ENCODE data around the gene TP53AIP1. TPM values are rescaled to one million over a fixed set of nuclear protein-coding genes. Genes with fewer than 3 reads are reported as not detected.

The TP53AIP1 gene
- total RNA-seq, 3 donors from 2014 or later (not counting 1 experiment from before 2014, with no cell fraction given), result not detected

DNA sequence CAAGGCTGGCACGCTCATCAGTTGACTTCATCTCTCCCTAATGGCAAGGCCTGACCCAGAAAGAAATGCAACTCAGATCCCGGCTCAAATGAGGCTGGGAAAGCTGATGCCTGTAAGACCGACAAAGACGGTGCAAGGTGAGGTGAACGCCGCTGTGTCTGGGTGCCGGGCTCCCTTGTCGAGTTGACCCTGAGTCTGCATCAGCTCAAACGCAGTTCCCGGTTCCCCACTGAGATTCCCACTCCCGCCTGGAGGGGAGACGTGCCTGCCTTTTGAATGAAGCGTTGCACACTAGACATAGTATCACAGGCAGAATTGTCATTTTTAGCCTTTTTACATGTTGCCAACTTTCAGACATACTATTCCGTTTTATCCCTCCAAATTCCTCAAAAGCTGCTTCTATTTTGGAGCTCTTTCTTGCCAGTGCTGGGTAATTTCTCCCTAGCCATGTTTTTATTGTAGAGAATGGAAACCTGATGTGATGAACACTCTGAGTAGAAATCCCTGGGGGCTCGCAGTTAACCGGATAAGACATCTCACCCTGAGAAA, 831 bp upstream of the TP53AIP1 start:
- 92% methylated on average over 16 of the region's 16 CpGs for WGBS (ENCODE audit: insufficient coverage)
- Mint-ChIP-seq H3K4me1 (no peaks in the 10 kb centered on the region), H3K9me3 (no peaks in the 10 kb centered on the region), H3K36me3 (no peaks in the 10 kb centered on the region), H3K27ac (no peak overlapping the region), H3K27me3 (ENCODE audit: low read depth in 2 of 2) (peaks cover 15 to 36% of the 10 kb centered on the region in 2 donors), H3K4me3 (no peak overlapping the region)
- no peak for ATAC-seq
- H3K27ac ChIP-seq (ENCODE audit: low read length), result no peak overlapping the region
- H3K27me3 ChIP-seq (ENCODE audit: control insufficient read depth, insufficient read depth, low read length), result no peaks in the 10 kb centered on the region
- no peaks in the 10 kb centered on the region for H3K36me3 ChIP-seq (ENCODE audit: control insufficient read depth, insufficient read depth, low read length)
- TF ChIP-seq, protein P1, sequence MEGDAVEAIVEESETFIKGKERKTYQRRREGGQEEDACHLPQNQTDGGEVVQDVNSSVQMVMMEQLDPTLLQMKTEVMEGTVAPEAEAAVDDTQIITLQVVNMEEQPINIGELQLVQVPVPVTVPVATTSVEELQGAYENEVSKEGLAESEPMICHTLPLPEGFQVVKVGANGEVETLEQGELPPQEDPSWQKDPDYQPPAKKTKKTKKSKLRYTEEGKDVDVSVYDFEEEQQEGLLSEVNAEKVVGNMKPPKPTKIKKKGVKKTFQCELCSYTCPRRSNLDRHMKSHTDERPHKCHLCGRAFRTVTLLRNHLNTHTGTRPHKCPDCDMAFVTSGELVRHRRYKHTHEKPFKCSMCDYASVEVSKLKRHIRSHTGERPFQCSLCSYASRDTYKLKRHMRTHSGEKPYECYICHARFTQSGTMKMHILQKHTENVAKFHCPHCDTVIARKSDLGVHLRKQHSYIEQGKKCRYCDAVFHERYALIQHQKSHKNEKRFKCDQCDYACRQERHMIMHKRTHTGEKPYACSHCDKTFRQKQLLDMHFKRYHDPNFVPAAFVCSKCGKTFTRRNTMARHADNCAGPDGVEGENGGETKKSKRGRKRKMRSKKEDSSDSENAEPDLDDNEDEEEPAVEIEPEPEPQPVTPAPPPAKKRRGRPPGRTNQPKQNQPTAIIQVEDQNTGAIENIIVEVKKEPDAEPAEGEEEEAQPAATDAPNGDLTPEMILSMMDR (IDR thresholded peaks at IDR 0.05), result no peak
- H3K4me3 ChIP-seq (ENCODE audit: low read length), result no peak overlapping the region
- intact Hi-C loops (cut with micrococcal nuclease), result no loop called here
- no peaks in the 10 kb centered on the region for H3K4me1 ChIP-seq (ENCODE audit: control insufficient read depth, insufficient read depth, low read length)
- DNase-seq, result no peak
- H3K9me3 ChIP-seq (ENCODE audit: control insufficient read depth, insufficient read depth, low read length), result no peaks in the 10 kb centered on the region

DNA sequence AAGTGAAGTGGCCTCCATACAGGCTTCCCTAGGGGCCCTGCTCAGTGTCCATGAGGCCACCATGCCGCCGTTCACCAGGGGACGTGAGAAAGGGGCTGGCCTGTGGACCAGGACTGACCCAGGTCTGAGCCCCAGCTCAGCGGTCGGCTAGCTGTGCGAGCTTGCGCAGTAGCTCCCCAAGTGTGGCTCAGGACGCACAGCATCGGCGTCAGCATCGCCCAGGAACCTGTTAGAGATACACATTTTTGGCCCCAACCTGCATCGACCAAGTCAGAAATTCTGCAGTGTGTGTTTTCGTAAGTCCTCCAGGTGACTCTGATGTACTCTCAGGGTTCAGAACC, 429 bp downstream of the TP53AIP1 start:
- no peaks in the 10 kb centered on the region for H3K4me1 ChIP-seq (ENCODE audit: control insufficient read depth, insufficient read depth, low read length)
- H3K27ac ChIP-seq (ENCODE audit: low read length), result no peak overlapping the region
- no peak overlapping the region for H3K4me3 ChIP-seq (ENCODE audit: low read length)
- Mint-ChIP-seq H3K27me3 (ENCODE audit: low read depth in 2 of 2) (peaks cover 8 to 23% of the 10 kb centered on the region in 2 donors), H3K4me1 (no peaks in the 10 kb centered on the region), H3K9me3 (no peaks in the 10 kb centered on the region), H3K27ac (no peak overlapping the region), H3K36me3 (no peaks in the 10 kb centered on the region), H3K4me3 (no peak overlapping the region)
- WGBS (ENCODE audit: insufficient coverage), result 95% methylated on average over 13 of the region's 13 CpGs
- TF ChIP-seq, protein P1 (IDR thresholded peaks at IDR 0.05), result no peak
- intact Hi-C loops (cut with micrococcal nuclease), result no loop called here
- H3K27me3 ChIP-seq (ENCODE audit: control insufficient read depth, insufficient read depth, low read length), result no peaks in the 10 kb centered on the region
- ATAC-seq (no peak), DNase-seq (no peak)
- H3K9me3 ChIP-seq (ENCODE audit: control insufficient read depth, insufficient read depth, low read length), result no peaks in the 10 kb centered on the region
- H3K36me3 ChIP-seq (ENCODE audit: control insufficient read depth, insufficient read depth, low read length), result no peaks in the 10 kb centered on the region

DNA sequence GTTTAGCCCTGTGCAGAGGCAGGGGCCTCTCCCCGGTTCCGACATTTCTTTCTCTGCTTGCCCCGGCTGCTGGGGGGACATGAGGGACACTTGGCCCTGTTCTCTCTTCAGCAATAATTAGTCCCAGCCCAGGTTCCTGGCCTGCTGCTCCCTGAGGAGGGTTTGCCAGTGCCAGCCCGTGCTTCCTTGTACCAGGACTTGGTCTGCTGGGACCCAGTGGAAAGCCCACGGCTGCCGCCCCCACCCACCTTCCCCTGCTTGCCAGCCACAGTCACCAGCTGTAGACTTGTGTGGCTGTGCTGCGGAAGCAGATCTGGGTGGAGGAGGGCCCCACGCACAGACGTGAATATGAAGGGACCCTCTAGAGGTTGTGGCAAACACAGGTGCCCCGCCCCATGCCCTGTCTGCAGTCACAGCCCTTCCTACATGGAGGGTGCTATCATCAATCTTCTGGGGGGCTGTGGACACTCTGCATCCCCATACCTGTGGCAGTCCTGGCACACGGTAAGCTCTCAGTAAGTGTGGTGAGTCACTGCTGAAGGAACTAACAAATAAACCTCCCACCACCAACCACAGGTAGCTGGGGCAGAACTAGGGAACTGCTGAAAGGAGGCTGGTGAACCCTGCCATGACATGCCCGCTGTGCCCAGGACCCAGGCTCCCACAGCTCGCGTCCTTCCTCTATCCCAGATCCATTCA, 949 bp downstream of the TP53AIP1 start:
- intact Hi-C loops (cut with micrococcal nuclease), result no loop called here
- Mint-ChIP-seq H3K4me3 (no peak overlapping the region), H3K9me3 (no peaks in the 10 kb centered on the region), H3K4me1 (no peaks in the 10 kb centered on the region), H3K27me3 (ENCODE audit: low read depth in 2 of 2) (peaks cover 8 to 22% of the 10 kb centered on the region in 2 donors), H3K36me3 (no peaks in the 10 kb centered on the region), H3K27ac (no peak overlapping the region)
- Histone ChIP-seq H3K27ac (ENCODE audit: low read length) (no peak overlapping the region), H3K4me1 (ENCODE audit: control insufficient read depth, insufficient read depth, low read length) (no peaks in the 10 kb centered on the region), H3K9me3 (ENCODE audit: control insufficient read depth, insufficient read depth, low read length) (no peaks in the 10 kb centered on the region), H3K27me3 (ENCODE audit: control insufficient read depth, insufficient read depth, low read length) (no peaks in the 10 kb centered on the region), H3K4me3 (ENCODE audit: low read length) (no peak overlapping the region), H3K36me3 (ENCODE audit: control insufficient read depth, insufficient read depth, low read length) (no peaks in the 10 kb centered on the region)
- DNase-seq (no peak), ATAC-seq (no peak)
- TF ChIP-seq, protein P1 (IDR thresholded peaks at IDR 0.05), result no peak
- 85% methylated on average over 14 of the region's 14 CpGs for WGBS (ENCODE audit: insufficient coverage)

DNA sequence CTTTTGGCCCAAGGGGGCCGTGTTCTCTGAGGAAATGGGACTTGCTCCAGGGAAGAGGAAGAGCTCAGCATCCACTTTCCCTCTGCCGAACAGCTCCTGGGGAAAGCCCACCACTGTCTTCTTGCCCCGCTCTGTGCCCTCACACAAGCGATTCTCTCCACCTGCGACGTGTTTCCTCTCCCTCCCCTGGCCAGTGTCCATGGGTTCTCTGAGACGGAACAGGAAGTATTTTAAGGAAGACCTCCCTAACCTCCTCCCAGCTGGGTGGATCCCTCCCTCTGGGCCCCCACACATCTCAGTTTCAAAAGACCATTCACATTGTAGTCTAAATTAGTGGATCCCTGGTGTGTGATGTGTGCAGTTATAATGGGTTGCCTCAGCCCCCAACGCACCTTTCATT, 1.6 kb downstream of the TP53AIP1 start:
- H3K27ac Mint-ChIP-seq, result no peak overlapping the region
- ATAC-seq, result no peak

More for the DNA sequence above, 1.6 kb downstream of the TP53AIP1 start:
- no peak for DNase-seq
- no peaks in the 10 kb centered on the region for H3K9me3 ChIP-seq (ENCODE audit: control insufficient read depth, insufficient read depth, low read length)
- Mint-ChIP-seq H3K9me3 (no peaks in the 10 kb centered on the region), H3K27me3 (ENCODE audit: low read depth in 2 of 2) (peaks cover 8 to 22% of the 10 kb centered on the region in 2 donors), H3K4me1 (no peaks in the 10 kb centered on the region), H3K4me3 (no peak overlapping the region), H3K36me3 (no peaks in the 10 kb centered on the region)
- H3K27me3 ChIP-seq (ENCODE audit: control insufficient read depth, insufficient read depth, low read length), result no peaks in the 10 kb centered on the region
- no peak overlapping the region for H3K4me3 ChIP-seq (ENCODE audit: low read length)
- TF ChIP-seq, protein P1 (IDR thresholded peaks at IDR 0.05), result no peak
- intact Hi-C loops (cut with micrococcal nuclease), result no loop called here
- no peak overlapping the region for H3K27ac ChIP-seq (ENCODE audit: low read length)
- no peaks in the 10 kb centered on the region for H3K4me1 ChIP-seq (ENCODE audit: control insufficient read depth, insufficient read depth, low read length)
- WGBS (ENCODE audit: insufficient coverage), result 78% methylated on average over 8 of the region's 8 CpGs
- no peaks in the 10 kb centered on the region for H3K36me3 ChIP-seq (ENCODE audit: control insufficient read depth, insufficient read depth, low read length)
